GM03348 (cell line): ENCODE measurements around the gene FBXW12.

Source experiments
- DNase-seq: peaks from one replicate; pipeline ENCODE4 v3.0.0; 2012; ENCODE audit warnings: low spot score

FBXW12 gene

GRCh38 chr3:48422681-48423080, 50.7 kb downstream of the FBXW12 start:
- DNase-seq, result no peak

DNA sequence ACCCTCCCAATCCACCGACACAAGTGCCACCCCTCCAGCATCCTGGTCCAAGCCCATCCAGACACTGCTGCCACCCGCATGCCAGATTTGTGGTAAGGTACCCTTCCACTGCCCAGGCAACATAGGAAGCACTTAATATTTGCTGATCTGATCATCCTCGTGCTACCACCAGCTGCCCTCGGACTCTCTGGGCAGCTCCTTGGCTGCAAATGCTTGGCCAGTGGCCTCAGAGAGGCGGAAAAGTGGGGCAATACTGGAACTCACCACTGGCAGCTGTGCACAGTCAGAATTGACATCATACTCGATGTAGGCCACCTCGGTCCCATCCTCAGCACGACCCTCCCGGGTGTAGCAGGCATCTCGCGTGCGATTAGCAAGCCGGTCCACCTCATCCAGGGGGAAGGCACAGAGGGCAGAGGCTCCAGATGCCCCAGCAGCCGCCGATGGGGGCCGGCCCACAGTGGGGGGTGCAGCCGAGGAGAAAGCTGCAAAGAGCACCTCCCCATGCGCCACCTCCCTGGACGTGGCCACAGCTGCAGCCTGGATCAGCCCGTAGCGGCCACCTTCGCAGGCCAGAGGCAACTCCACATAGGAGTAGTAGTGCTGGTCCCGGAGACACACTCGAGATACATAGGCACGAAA, 51.3 kb downstream of the FBXW12 start:
- no peak for DNase-seq

DNA sequence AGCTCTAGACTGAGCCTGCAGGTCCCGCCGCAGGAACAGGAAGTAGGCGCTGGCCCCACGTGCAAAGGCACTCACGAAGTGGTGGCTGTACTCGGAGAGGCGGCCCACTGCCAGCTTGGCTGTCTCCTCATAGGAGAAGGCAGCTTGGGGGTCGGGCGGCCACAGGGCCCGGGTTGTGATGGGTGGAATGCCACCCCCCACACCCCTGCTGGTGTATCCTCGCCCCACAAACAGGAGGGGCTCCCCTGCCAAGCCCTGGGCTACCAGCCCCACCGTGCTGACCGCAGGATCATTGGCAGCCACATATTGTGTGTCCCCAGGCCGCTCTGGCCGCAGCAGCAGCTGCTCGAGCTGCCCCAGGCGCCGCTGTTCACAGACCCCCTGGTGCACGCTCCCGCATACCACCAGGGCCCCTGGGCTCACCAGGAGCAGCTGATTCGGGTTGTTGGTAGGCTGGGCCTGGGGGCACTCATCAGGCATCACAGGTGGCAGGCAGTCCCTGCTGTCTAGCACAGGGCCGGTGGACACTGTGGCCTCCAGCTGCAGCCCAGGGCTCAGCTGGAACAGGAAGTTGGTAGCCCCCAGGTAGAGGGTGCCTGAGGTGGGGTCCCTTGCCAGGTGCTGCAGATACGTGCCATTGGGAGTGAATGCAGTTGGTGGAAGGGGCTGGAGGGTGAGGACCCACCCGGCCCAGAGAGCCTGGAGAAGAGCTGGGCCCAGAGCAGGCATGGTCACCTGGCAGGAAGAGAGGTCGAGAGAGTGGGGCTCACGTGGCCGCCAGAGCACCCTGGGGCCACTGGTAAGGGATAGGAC, 52.1 kb downstream of the FBXW12 start:
- no peak for DNase-seq

GRCh38 chr3:48425281-48425812, 53.3 kb downstream of the FBXW12 start:
- no peak for DNase-seq

DNA sequence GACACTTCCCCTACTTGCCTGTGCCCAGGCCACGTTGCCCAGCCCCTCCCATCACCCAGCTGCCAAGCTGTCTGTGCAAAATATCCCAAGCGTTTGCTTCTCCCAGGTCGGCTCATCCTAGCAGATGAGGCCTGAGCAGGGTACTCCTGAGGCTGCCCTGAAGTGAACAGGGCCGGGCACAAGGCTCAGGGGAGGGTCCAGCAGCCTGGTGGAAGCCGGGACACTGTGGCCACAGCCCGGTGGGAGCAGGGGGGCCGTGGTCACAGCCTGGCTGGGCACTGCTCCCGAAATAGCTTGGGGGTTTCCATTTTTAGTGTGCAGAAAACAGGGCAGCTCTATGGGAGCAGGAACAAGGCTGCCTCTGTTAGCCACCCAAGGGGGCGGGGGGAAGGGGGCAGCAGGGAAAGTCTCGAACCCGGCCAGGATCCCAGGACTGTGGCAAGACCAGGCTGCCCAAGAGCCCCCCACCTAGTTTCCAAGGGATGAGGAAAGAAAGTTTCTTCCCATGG, 54.4 kb downstream of the FBXW12 start:
- no peak for DNase-seq

GRCh38 chr3:48426944-48427629, 55.1 kb downstream of the FBXW12 start:
- no peak for DNase-seq

DNA sequence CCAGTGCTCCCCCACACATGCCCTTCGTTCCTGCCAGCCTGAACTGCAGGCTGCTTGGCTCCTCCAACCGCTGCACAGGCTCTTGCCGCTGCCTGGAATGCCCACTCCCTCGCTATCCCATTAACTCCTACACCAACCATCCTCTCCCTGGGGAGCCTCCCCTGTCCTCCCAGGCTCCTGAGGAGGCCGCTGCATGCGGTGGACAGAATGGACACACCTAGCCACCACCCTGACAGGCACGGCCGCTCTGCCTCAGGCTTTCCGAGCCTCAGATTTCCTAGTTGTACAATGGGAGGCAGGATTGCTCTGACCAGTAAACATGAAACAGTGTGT, 55.6 kb downstream of the FBXW12 start:
- no peak for DNase-seq

GRCh38 chr3:48428088-48428571, 56.1 kb downstream of the FBXW12 start:
- no peak for DNase-seq

GRCh38 chr3:48428572-48429316, 56.7 kb downstream of the FBXW12 start:
- peak; percentile 60 for DNase-seq

DNA sequence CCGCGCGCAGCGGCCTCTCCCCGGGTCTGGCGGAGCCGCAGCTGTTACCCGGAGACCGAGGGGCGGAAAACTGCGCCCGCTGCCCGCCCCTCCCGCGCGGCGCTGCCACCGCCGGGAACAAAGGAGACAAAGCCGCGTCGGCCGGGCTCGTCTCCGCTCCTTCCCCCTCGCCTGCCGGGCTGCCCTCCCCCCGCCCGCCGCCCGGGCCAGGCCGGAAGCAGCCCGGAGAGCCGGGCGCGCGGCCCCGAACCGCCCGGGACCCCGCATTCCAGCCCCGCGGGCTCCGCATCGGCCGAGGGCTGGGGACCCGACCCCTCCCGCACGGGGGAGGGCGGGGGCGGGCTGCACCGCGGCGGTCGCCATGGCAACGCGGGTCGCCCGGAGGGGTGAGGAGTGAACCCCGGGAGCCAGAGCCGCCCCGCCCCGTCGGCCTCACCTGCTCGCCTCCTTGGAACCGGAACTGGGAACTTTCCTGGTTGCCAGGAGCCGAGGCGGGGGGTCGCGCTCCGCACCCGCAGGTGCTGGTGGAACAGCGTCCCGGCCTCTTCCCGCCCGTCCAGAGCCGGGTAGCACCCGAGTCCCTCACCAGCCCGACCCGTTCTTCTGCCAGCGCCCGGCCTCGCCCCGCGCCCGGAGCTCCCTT, 57.4 kb downstream of the FBXW12 start:
- peak; percentile 89 for DNase-seq

DNA sequence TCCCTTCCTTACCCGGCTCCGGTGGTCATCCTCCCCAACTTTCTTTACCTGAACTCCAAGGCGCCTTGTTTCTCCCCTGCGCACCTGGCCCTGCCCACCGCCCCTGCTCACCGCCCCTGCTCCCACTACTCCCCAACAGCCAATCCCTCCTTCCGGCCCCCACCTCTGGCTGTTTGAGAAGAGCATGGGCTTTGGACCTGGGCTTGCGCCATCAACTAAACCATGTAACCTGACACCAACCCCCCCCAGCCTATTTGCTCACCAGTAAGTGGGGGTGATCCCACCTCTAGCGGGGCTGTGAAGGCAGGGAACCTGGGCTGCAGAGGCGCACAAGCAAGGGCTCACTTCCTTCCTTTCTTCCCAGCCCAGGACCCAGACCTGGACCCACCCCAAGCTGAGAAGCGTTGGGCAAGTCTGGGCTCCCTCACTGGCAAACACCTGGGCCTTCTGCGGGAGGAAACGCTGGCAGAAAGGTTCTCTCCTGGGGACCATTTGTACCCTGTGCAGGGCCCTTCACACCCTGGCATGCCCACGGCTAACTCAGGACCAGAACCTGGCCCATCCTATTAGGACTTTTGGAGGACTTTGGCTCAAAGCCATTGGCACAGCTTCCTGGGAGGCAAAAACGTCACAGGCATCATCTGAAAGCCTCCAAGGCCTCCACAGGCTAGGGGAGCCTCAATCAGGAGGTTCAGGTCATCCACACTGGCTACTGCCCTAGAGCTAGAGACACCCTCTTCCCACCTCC, 58.1 kb downstream of the FBXW12 start, which contains the start of gene PLXNB1:
TSS of gene PLXNB1 (minus strand) at position 127 of the 748 bp plus-strand sequence. CDS start 5,475 bp downstream, outside the sequence.
- peak; percentile 53 for DNase-seq

DNA sequence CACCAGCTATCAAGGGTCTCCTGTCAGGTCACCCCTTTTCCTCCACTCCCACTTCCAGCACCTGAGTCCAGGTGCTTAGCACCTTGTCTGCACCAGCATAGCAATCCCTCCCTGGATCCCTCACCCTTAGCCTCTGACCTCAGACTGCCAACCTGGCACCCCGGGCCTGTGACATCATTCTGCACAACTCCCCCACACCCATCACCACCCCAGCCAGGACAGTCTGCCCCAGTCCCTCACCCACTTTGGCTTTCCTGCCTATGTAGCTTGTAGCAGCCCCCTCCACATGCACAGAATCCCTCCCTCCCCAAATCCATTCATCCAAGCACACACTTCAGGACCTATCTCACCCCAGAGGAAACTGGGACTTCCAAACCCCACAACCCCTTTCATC, 58.7 kb downstream of the FBXW12 start:
- DNase-seq, result no peak

- no peak for DNase-seq
Observed at GRCh38 chr3:48431224-48432029, 59.4 kb downstream of the FBXW12 start.

GRCh38 chr3:48432411-48433371, 60.7 kb downstream of the FBXW12 start:
- DNase-seq, result no peak

DNA sequence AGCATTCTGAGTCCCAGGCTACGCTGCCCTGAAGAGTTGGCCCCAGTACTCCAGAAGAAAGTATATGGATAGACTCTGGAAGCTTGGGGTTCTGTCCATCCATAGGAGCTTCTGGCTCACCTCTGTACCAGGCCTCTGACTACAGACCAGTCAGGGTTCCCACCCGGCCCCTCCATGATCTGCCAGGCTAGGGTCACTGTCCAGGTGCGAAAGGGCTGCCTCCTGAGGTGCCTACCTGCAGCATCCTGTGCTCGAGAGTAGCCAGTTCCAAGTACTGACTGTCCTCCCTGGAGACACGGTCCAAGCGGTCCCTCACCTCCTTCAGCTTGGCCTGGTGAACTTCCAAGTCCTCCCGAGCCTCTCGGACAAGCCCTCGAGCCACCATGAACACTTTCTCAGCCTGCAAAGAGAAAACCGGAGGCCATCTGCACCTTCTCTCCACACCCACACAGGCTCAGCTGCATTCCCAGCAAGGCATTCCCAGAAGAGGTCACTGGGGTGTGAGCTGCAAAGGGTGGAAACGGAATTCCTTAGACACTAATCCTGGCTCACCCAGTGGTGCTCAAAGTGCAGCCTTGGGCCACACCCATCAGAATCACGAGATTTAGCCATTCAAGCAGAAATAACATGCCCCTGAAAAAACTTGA, 61.6 kb downstream of the FBXW12 start:
- DNase-seq, result peak; percentile 86

DNA sequence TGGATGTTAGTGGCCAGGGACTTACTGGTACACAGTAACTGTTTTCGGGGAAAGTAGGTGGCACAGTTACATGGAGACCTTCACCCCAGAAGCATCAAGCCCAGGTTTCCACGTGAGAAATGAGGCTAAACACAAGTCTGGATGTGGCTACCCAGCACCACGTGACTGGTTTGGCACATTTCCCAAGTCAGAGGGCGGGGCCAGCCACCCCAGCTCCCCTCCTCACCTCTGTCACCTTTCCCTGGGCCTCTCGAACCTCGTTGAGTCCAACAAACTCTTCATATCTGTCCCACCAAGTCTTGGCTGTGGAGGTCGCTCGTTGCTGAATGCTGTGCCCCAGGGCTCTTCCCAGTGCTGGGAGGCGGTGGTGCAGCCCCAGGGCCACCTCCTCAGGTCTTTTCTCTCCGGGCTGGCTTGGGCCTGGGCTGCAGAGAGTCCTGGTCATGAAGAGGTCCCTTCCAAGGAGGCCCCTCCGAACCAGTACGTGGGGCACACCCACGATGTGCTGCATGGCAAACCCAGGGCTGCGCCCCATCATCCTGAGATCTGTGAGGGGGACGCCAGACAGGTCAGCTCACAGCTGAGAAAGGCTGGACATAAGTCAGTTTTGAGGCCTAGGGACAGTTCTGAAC, 62.7 kb downstream of the FBXW12 start:
- no peak for DNase-seq

DNA sequence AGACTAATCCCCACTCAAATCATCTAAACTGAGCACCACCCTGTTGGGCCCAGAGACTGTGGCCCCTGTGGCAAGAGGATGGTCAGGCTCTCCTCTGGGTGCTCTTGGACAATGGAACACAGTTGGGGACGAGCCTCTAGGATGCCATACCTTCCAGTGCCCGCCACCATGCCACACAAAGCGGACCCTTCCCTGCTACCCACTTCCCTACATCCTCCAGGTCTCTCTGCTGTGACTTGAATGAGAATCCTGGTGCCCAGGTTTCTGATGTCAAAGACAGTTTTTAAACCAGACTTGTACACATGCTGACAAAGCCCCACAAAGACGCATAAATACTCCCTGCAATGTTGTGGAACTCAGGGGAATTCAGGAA, 63.2 kb downstream of the FBXW12 start:
- DNase-seq, result no peak
